Type B pancreatic cell (in vitro differentiated cells): ENCODE results near the gene RSRC1. TPM values are rescaled to one million over a fixed set of nuclear protein-coding genes. Genes with fewer than 3 reads are reported as not detected.
"Not testable (repeated sequence)": the region's sequence is repeated elsewhere in the genome, so short reads cannot be mapped to it uniquely, and the experiment has no call there.

Experiments
- DNase-seq: peaks from one replicate; pipeline ENCODE4 v3.0.0; 2021; ENCODE audit warnings: mixed read lengths; ENCODE audit not compliant: unreplicated experiment; ENCODE audit errors: extremely low spot score
- H3K27ac Mint-ChIP-seq: 2 replicates; pipeline ENCODE4 v1.8.0; 2021; ENCODE audit warnings: mild to moderate bottlenecking, mixed read lengths
- H3K27me3 Mint-ChIP-seq: 2 replicates; pipeline ENCODE4 v1.8.0; 2021; ENCODE audit warnings: mixed read lengths
- H3K36me3 Mint-ChIP-seq: 2 replicates; pipeline ENCODE4 v1.8.0; 2021; ENCODE audit warnings: mixed read lengths
- H3K4me1 Mint-ChIP-seq: one replicate; pipeline ENCODE4 v1.8.0; 2021; ENCODE audit warnings: mixed read lengths; ENCODE audit not compliant: unreplicated experiment
- H3K4me3 Mint-ChIP-seq: 2 replicates; pipeline ENCODE4 v1.8.0; 2021; ENCODE audit warnings: mild to moderate bottlenecking, mixed read lengths
- H3K9me3 Mint-ChIP-seq: 2 replicates; pipeline ENCODE4 v1.8.0; 2021; ENCODE audit warnings: mixed read lengths
- total RNA-seq: library from RNA; stranded (reverse); gene quantifications from 2 replicates; pipeline ENCODE4 v1.2.1, GENCODE V29; 2021; ENCODE audit warnings: low replicate concordance
- TF ChIP-seq, protein P1 (sequence below): fragments of 200-600 bp; sonication (generic); conservative IDR thresholded peaks from 2 replicates; pipeline ENCODE4 v1.5.0; 2021; ENCODE audit warnings: antibody characterized with exemption, mild to moderate bottlenecking

Gene RSRC1
- total RNA-seq, 1 donor from 2014 or later = 34.6 TPM

DNA sequence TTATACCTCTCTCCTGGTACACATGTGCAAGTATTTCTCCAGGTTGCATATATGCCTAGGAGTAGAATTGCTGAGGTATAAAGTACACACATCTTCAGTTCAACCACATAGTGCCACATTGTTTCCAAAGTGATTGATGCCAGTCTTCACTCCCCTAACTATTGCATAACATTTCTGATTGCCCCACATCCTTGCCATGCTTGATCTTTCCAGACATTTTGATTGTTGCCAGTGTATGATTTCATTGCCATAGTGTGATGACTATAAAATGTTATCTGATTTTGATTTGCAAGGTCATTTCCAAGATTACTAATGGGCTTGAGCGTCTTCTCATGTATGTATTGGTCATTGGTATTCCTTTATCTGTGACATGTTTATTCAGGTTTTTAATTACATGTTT, 400.0 kb downstream of the RSRC1 start:
- peaks cover 8% of the 10 kb centered on the region for H3K9me3 Mint-ChIP-seq
- no peak for DNase-seq
- H3K27me3 Mint-ChIP-seq = no peaks in the 10 kb centered on the region
- no peaks in the 10 kb centered on the region for H3K4me1 Mint-ChIP-seq
- H3K27ac Mint-ChIP-seq = no peak overlapping the region
- H3K36me3 Mint-ChIP-seq = no peaks in the 10 kb centered on the region
- TF ChIP-seq, protein P1, sequence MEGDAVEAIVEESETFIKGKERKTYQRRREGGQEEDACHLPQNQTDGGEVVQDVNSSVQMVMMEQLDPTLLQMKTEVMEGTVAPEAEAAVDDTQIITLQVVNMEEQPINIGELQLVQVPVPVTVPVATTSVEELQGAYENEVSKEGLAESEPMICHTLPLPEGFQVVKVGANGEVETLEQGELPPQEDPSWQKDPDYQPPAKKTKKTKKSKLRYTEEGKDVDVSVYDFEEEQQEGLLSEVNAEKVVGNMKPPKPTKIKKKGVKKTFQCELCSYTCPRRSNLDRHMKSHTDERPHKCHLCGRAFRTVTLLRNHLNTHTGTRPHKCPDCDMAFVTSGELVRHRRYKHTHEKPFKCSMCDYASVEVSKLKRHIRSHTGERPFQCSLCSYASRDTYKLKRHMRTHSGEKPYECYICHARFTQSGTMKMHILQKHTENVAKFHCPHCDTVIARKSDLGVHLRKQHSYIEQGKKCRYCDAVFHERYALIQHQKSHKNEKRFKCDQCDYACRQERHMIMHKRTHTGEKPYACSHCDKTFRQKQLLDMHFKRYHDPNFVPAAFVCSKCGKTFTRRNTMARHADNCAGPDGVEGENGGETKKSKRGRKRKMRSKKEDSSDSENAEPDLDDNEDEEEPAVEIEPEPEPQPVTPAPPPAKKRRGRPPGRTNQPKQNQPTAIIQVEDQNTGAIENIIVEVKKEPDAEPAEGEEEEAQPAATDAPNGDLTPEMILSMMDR = no peak
- H3K4me3 Mint-ChIP-seq = no peak overlapping the region

DNA sequence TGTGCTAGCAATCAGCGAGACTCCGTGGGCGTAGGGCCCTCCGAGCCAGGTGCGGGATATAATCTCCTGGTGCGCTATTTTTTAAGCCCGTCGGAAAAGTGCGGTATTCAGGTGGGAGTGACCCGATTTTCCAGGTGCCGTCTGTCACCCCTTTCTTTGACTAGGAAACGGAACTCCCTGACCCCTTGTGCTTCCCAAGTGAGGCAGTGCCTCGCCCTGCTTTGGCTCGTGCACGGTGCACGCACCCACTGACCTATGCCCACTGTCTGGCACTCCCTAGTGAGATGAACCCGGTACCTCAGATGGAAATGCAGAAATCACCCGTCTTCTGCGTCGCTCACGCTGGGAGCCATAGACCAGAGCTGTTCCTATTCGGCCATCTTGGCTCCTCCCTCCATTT, 406.8 kb downstream of the RSRC1 start:
- not testable (repeated sequence) for DNase-seq, H3K9me3 Mint-ChIP-seq, H3K4me3 Mint-ChIP-seq, H3K36me3 Mint-ChIP-seq, H3K27ac Mint-ChIP-seq, H3K27me3 Mint-ChIP-seq, H3K4me1 Mint-ChIP-seq

DNA sequence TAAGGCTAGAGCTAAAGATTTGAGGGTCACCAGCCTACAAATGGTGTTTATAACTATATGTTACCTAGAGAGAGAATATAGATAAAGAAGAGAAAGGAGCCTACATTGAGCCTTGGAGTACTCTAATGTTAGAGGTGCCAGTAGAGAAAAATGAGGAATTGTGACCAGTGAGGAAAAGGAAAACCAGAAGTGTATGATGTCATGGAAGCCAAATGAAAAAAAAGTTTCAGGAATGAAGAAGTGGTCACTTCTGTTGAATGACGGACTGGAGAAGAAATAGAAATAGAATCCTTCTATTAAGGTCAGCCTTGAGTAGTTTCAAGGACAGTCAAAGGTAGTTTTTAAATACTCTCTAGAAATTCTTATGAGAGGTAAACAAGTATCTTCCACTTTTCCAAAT, 409.9 kb downstream of the RSRC1 start:
- no peak overlapping the region for H3K27ac Mint-ChIP-seq

DNA sequence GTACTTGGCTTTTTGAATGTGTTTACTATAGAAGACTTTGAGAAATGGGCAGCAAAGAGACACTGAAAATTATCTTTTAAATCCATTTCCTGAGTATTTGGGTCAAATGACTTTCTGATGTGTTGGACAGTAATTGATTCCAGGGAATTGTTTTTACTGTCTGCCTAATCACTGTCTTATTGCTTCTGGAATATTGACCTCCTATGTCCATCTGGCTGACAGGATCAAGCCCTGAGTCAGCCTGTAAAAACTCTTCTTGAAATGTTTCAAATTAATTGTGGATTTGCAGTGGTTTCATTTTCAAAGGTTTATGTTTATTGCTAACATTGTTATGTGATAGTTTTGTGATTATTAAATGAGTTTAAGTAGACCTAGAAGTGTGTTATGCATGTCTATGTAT, 410.5 kb downstream of the RSRC1 start:
- Mint-ChIP-seq H3K4me1 (no peaks in the 10 kb centered on the region), H3K4me3 (no peak overlapping the region), H3K27me3 (no peaks in the 10 kb centered on the region), H3K36me3 (no peaks in the 10 kb centered on the region), H3K27ac (no peak overlapping the region), H3K9me3 (no peaks in the 10 kb centered on the region)
- TF ChIP-seq, protein P1 = no peak
- no peak for DNase-seq

More for the DNA sequence above, 409.9 kb downstream of the RSRC1 start:
- no peaks in the 10 kb centered on the region for H3K36me3 Mint-ChIP-seq
- H3K27me3 Mint-ChIP-seq = no peaks in the 10 kb centered on the region
- no peaks in the 10 kb centered on the region for H3K4me1 Mint-ChIP-seq
- no peak overlapping the region for H3K4me3 Mint-ChIP-seq
- TF ChIP-seq, protein P1 = no peak
- no peak for DNase-seq
- no peaks in the 10 kb centered on the region for H3K9me3 Mint-ChIP-seq

DNA sequence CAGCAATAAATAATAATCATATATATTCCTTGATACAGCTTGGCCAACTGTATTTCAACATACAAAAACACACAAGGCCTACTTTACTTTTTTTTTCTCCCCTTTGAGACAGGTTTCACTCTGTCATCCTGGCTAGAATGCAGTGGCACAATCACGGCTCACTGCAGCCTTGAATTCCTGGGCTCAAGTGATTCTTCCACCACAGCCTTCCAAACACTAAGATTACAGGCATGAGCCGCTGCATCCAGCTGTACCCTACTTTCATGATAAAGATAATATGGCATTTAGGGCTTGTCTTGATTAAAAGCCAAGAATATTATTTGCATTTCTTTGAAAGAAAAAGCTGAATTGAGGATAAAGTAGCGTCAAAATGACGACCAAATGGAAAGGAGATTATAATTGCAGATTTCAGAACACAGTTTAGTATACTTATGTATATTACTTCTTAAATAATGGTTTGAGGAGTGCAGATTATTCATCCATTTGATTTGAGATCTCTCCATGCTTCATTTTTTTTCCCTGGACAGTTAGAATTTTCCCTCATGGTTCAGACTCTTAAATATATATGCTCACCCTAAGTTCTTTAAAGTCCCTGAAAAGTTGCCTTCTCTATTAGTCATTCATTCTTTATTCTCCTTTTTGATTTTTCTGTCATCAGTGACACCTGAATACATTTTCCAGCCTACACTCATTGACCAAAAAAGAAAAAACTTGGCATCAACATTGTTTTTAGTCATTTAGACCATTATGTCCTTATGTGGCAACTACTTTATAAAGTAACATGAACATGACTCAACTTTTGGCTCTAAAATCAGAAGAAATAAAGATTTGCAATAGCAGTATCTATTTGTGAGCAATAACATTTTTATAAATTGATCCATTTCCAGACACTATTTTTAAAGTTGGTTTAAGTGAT, 412.6 kb downstream of the RSRC1 start:
- TF ChIP-seq, protein P1 = no peak
- Mint-ChIP-seq H3K27ac (no peak overlapping the region), H3K9me3 (no peaks in the 10 kb centered on the region), H3K27me3 (no peaks in the 10 kb centered on the region), H3K36me3 (no peaks in the 10 kb centered on the region), H3K4me1 (no peaks in the 10 kb centered on the region), H3K4me3 (no peak overlapping the region)
- no peak for DNase-seq

DNA sequence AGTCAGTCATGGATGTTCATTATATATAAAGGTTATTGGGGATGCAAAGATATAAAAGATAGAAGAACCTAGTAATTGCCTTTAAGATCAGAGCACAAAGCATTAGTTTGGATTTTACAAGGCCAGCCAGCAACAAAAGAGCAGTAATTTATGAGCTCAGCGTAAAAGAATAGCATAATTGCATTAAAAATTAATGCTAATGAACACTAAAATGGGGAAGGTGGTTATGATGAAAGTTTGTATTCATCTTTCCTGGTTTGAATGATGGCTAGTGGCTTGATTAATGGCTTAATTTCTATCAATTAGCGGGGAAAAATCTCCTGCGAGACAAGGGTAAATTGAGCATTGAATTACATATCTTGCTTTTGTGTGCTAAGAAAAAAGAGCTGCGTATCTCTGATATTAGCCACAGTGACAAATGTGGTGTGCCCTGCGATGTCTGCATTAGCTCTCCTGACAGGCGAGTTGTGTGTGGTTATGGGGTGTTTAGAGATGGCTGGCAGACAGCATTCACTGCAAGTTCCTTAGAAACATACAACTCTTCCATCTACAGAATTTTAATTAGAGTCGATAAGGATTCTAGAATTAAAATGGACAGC, 418.3 kb downstream of the RSRC1 start:
- Mint-ChIP-seq H3K4me3 (no peak overlapping the region), H3K27me3 (no peaks in the 10 kb centered on the region), H3K4me1 (no peaks in the 10 kb centered on the region), H3K36me3 (no peaks in the 10 kb centered on the region), H3K27ac (no peak overlapping the region), H3K9me3 (no peaks in the 10 kb centered on the region)
- TF ChIP-seq, protein P1 = no peak
- DNase-seq = no peak
